GM20431 (cell line): ENCODE results near the gene FBXO36.

Source experiments
- in situ Hi-C: fragments of 300-500 bp; cut with MseI, MboI; formaldehyde crosslinking; loops from one replicate; pipeline ENCODE4 v1.15.0; 2020; ENCODE audit warnings: low sequenced_read_pairs; ENCODE audit not compliant: unreplicated experiment

The FBXO36 gene

DNA sequence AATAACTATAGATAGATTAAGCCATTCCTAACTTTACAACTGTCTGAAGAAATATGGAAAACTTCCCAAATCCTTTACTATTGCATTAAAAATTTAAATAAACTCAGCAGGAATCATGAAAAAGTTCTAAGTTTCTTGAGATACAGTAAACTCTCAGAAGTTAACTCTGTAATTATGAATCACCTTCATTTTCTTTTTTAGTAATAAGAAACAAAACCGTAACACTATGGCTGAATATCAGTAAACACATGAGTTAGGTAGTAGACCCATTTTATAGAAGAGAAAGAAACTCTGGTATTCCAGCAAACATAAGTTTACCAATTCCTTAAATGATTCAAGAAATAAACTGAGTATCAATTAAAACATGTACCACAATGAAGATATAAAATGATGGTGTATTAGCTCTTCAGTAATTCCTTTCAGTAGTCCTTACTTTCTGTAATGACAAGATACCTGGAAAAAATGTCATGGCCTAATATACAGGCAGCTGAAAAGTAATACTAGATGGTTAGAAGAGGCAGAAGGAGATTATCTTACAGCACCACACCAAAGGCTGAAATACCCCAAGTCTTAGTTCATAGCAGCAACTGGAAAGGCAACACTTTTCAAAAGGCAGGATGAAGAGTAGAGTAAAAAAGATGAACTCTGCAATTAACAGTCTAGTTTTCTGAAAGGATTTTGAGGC, 12.0 kb upstream of the FBXO36 start:
- in situ Hi-C loops: loop anchor here (25.0 kb wide), 1 partner anchor 98 kb away; no protein-coding TSS in a partner anchor

DNA sequence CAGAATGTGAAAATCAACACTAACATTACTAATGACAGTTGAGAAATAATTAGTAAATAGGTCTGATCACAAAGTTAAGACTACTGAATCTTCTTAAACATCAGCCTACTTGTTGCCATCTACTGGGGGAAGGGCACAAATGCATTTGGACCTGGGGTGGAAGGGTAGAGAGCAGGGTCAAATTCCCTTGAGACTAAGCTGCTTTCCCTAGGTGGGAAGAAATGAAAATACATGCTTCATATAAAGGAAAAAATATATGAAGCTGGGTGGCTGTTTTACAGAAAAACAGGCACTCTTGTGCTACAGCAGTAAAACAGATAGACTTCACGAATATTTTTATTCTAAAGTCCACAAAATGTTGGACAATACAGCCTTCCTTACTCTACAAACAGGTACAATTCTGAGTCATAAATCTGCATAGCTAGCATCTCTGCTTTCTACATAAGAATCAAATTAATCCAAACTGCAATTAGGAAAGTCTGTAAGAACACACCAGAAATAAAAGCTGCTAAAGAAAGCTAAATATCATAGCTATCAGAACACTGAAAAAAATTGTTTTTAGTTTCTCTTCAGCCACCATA, 11.4 kb upstream of the FBXO36 start:
- in situ Hi-C loops: loop anchor here (25.0 kb wide), 1 partner anchor 99 kb away; no protein-coding TSS in a partner anchor

DNA sequence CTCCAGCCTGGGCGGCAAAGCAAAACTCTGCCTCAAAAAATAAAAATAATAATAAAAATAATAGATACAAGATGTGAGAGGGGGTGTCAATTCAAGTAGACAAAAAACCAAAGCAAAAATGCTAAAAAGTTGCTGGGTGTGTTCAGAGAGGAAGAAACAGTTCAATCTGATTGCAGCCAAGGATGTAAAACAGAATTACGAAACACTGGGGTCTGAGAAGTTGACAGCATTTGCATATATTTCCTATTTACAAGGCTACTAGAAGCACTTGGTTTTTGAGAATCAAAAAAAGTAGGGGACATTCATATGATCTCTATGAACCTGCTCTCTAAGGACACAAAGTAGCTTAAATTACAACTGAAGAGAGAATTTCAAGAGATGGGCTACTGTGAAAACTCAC, 8.1 kb upstream of the FBXO36 start:
- in situ Hi-C loops: loop anchor here (25.0 kb wide), 1 partner anchor 102 kb away; no protein-coding TSS in a partner anchor

DNA sequence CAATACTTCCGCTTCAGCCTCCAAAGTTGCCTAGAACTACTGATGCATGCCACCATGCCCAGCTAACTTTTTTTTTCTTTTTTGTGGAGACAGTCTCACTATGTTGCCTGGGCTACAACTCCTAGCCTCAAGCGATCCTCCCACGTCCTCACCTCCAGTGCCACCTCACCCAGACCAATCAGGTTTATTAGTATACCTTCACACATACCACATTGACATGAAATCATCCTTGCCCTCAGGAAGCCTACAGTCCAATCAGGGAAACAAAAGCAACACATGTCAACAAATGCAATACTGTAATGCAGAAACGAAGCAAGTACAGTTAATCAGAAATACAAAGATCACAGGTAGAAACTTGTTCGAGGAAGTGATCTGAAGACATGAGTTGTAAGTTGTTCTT, 4.5 kb upstream of the FBXO36 start:
- in situ Hi-C loops: loop anchor here (25.0 kb wide), 1 partner anchor 105 kb away; no protein-coding TSS in a partner anchor

DNA sequence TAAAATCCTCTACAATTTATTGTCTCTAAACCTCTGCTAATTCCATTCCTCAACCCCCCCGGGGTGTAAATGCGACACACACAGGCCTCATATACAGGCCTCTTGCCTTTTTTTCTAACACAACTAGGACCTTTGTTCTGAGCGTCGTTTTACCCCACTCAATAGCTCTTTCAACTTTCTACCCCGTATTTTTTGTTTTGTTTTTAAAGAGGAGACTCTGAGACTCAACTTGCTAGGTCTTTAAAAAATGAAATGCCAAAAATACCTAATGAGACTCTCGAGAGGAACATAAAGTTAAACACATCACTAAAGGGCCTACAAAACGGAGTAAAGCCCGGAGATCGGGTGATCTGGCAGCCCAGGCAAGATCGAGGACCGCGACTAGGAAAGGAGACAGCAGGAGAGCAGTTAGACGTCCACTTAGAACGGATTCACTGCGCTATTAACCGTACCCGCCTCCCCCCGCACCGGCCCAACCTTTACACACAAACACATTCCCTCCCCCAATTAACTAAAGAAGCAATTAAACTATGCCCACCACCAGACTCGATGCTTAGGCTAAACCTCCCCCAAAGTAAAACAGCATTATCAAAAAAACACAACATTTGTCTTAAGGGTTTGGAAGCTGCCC, 2.2 kb upstream of the FBXO36 start:
- in situ Hi-C loops: loop anchor here (25.0 kb wide), 1 partner anchor 108 kb away; no protein-coding TSS in a partner anchor

DNA sequence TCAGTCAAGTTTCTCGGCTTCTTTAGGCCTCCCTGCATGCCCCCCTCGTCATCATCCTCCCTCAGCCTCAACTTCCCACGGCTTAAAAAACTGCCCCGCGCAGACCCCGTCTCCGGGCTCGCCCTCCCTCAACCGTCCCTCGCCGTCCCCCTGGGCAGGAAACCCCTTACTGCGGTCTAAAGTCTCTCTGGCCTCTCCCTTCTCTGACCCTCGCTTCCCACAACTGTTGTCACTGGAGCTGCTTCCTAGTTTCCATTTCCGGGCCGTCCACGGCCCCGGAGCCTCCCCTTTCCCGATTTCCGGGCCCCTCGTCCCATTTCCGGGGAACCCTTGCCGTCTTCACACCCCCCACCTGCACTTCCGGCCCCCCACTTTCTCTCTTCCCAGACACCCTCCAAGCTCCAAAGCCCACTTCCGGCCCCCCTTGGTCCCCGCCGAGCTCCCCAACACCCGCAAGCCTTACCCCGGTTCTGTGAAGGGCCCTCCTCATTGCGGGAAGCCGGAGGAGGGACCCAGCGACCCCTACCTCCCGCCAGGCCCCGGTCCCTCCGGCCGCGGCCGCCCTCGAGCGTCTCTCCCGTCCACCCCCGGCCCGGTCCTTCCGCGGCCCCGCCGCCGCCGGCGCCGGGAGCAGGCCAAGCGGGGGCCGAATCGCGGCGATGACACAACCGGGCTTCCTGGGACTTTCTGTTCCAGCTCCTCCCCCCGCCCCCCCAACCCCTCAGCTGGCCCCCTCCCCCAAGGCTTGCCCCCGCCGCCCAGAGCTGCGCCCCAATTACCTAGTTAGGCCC, 1.0 kb upstream of the FBXO36 start:
- in situ Hi-C loops: loop anchor here (25.0 kb wide), 1 partner anchor 109 kb away; no protein-coding TSS in a partner anchor

DNA sequence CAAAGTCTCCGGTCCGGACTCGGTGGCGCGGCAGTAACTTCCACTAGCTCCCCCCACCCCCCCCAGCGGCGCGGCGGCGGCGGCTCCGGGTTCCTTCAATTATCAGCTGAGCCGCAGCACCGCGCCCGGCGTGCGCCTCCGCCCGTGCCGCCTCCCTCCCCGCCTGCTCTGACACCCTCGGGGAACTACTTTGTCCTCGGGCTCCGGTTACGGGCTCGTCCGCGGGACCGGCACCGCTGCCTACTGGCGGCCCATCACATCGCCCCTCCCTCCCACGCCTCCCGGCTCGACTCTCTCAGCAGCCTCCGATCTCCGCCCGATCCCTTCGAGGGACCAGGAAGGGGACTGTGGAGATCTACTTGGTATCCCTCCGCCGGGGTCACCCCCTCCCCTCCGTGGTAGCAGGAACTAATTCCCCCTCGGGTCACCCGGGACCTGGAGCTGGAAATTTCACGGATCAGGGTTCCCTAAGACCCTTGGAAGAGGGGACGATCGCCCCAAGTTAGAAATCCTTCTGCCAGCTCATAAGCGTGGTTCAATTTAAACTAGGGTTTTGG, 333 bp upstream of the FBXO36 start, which contains the start of gene TRIP12:
Gene TRIP12, minus strand, starts transcription at position 118 of the 557 bp plus-strand sequence. CDS start 41,930 bp downstream, outside the sequence.
- in situ Hi-C loops: loop anchor here (25.0 kb wide), 1 partner anchor 110 kb away; no protein-coding TSS in a partner anchor

DNA sequence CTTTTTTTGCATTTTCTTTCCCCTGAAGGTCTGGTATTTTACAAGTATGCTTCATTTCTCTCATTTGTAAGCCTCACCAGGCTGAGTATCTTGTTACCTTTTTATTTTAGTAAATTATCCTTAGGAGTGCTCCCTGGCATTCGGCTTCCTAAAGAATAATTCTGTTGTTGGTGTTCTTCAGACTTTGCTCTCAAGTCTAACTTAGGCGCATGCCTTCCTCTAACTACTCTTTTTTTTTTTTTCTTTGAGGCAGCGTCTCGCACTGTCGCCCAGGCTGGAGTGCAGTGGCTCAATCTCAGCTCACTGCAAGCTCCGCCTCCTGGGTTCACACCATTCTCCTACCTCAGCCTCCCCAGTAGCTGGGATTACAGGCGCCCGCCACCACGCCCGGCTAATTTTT, 2.2 kb downstream of the FBXO36 start:
- in situ Hi-C loops: loop anchor here (25.0 kb wide), 1 partner anchor 112 kb away; no protein-coding TSS in a partner anchor

DNA sequence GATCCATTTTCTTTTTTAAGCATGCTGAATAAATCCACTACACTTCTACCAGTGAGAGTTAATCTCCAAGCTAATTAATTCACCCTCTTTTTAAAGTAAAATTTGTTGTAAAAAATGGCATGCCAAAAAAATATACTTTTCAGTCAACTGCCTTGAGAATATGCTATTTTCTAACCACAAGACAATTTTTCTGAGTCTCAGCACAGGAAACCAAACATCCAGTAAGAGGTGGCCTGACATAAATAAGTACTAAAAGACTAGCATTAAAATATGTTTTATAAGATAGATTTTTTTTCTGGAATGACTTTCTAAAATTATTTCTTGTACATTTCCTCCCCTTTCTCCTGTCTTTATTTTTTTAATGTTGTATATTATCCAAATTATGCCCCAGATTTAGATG, 2.9 kb downstream of the FBXO36 start:
- in situ Hi-C loops: no loop called here

DNA sequence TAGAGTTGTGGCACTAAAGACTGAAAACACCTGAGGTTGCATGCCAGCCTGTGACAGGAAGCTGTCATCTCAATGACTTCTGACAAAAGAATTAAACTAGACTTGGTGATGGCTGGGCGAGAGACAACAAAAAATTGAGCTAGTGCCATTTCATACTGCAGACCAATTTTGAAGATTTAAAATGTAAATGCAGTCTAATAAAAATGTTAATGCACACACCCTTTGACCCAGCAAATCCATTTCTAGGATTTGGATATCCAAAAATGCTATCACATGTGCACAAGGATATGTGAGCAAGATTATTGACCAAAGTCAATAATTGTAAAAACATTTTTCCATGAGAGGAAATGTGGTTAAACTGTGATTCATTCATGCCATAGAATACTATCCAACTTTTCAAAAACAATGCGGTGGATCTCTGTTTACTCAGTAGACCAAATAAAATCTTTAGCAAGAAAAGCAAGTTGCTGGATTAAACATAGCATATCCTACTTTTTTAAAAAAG, 5.6 kb downstream of the FBXO36 start:
- in situ Hi-C loops: no loop called here

DNA sequence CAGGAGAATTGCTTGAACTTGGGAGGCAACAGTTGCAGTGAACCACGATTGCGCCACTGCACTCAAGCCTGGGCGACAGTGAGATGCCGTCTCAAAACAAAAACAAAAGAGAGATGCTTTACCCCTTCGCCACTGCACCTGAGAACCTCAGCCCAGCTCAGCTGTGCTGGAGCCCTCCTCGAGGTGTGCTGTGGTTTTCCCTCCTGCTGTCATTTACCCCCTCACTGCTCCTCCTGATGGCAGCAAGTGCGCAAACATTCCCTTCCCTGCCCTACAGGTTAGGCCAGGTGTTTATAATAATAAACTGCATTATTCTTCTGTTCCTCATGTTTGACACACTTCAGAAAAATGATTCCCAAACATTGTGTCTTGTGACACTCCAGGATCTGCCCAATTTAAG, 8.4 kb downstream of the FBXO36 start:
- in situ Hi-C loops: no loop called here

DNA sequence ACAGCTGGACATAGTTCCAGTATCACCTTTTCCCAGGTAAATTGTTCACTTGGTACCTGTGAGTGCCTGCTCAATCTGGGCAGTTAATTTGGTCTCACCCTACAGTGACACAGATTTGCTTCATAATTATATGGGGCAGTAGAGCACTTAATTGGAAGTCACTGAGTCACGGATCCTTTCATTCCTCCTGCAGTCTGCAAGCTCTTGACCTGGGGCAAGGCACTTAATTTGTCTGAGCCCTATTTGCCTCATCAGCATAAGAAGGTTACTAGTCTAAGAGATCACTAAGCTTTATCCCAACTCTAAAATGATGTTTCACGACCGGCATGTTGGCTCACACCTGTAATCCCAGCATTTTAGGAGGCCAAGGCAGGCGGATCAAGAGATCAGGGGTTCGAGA, 8.9 kb downstream of the FBXO36 start:
- in situ Hi-C loops: no loop called here

DNA sequence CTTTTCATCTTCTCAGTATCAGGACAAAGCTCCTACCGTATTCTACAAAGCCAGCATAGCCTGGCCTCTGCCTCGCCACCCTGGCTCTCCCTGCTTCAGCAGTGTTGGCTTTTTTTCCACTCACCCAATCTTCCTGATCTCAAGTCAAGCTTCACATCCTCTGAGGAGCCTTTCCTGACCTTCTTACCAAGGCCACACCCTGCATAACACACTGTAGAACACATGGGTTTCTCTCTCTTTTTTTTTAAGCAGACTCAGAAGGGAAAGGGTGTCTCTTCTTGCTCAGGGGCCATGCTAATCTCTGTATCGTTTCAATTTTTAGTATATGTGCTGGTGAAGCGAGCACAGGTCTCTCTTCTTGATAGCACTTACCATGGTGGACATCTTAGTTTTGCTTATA, 15.2 kb downstream of the FBXO36 start:
- in situ Hi-C loops: no loop called here

DNA sequence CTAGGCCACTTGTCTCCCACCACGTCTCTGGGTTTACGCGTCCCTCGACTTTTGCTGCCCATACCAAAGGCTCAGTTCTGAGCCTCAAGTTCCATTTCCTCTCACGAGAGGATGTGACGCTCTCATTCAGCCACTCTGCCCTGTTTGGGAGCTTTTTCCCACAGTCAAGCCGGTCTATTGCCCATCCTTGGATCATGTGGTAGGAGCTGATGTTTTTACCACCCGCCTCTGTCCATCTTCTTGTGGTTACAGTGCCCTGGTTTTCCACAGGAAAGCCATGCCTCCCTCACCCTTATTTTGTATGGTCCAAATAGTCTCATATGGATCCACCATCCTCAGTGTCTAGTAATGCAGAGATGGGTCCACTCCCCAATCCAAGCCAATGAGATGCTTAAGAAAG, 20.4 kb downstream of the FBXO36 start:
- in situ Hi-C loops: no loop called here

DNA sequence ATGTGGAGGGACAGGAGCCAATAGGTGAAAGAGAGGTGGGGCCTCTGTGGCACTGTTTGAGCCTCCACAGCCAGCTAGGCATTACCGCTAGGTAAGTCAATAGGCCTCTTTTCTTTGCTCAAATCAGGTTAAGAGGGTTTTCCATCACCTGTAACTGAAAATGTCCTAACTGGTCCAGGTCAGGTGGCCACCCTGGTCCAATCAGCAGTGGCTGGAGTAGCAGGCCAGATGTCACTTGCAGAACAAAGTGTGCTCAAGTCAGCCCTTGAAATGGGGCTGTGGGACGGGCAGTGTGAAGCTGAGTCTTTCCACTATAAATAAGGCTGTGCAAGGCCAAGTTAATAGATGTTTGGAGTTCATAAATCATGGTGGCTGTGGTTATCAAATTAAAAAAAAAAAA, 20.9 kb downstream of the FBXO36 start:
- in situ Hi-C loops: no loop called here

DNA sequence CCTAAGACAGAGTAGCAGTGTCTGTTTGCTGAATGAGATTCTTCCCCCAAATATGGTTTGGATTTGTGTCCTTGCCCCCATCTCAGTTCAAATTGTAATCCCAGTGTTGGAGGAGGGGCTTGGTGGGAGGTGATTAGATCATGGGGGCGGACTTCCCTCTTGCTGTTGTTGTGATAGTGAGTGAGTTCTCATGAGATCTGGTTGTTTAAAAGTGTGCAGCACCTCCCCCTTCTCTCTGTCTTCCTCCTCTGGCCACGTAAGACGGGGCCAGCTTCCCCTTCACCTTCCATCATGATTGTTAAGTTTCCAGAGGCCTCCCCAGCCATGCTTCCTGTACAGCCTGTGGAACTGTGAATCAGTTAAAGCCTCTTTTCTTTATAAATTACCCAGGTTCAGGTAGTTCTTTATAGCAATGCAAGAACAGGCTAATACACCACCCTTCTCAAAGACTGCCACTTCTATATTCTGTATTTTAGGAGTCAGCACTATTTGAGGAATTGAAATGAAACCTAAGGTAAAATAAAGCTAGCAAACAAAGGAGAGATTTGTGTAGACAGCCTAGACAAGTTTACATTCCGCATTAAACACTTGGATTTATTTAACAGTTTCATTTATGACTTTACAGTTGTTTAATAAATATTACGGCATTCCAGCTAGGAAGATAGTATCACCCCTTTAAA, 21.6 kb downstream of the FBXO36 start:
- in situ Hi-C loops: no loop called here

DNA sequence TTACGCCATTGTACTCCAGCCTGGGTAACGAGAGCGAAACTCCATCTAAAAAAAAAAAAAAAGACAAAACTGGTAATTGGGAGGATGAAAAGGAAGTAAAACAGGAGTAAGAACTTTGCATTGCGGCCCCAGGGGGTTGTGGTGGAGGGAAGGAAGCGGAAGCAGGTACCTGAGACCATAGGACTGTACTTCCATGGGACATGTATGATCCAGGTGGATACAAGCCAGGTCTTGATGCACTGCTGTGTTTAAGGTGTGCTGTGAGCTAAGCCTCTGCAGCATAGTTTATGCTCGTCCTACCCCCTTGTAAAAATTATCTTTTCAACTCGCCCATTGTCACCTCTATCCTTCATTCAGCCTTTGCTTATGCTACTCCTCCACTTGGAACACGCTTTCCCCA, 23.7 kb downstream of the FBXO36 start:
- in situ Hi-C loops: no loop called here

DNA sequence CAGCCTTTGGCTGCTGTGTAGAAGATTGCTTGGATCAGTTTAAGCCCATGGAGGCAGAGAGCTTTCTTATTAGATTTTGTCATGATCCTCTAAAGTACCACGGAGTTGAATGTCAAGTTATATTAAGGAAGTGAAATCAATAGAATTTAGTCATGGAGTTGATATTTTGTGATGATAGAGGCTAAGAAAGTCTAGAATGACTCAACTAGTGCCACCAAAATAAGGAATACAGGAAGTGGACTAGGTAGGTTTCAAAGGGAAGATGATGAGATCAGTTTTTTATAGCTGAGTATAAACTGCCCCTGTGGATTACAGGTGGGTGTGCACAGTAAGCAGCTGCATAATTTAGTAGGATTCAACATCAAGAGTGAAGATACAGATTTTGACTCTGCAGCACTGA, 25.2 kb downstream of the FBXO36 start:
- in situ Hi-C loops: no loop called here

DNA sequence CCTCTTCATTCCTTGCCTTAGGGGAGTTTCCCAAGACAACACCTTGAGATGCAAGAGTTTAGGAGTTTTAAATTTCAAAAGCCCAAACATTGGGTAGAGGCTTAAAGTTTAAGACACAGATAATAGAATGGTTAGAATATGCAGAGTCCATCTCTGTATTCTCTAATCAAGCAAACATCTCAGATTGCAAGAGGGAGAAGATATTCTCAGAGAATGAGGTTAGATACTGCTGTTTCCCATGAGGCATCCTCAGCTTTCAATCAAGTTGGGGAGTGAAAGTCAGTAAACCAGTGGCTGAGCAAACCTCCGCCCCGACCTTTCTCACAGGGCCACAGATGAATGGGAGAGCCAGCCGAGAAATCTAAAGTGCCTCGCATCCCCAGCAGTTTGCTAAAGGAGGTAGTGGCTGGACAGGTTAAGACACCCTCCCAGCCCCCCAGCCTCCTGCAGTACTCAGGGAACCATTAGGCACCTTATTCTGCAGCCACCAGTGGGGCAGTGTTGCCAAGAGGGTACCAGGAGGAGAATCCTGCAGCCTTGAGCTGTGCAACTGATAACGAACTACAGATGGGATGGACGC, 30.0 kb downstream of the FBXO36 start:
- in situ Hi-C loops: no loop called here
